GM04504 (cell line): ENCODE results near the gene DHDDS.

Experiments used
- DNase-seq: peaks from one replicate; pipeline ENCODE4 v3.0.0-alpha.2; 2012; ENCODE audit warnings: low read depth

DHDDS gene

GRCh38 chr1:26417111-26417759, 14.9 kb upstream of the DHDDS start:
- no peak for DNase-seq

GRCh38 chr1:26418865-26419349, 13.2 kb upstream of the DHDDS start:
- DNase-seq: no peak

- no peak for DNase-seq
Measured at GRCh38 chr1:26419494-26419893, 12.6 kb upstream of the DHDDS start.

- DNase-seq: no peak
Measured at GRCh38 chr1:26429721-26430120, 2.4 kb upstream of the DHDDS start.

- DNase-seq: no peak
Measured at GRCh38 chr1:26432793-26433192, 672 bp downstream of the DHDDS start.

- no peak for DNase-seq
Measured at GRCh38 chr1:26434161-26434752, 2.1 kb downstream of the DHDDS start.

GRCh38 chr1:26438041-26438440, 5.9 kb downstream of the DHDDS start:
- no peak for DNase-seq

GRCh38 chr1:26440259-26440658, 8.1 kb downstream of the DHDDS start:
- no peak for DNase-seq

GRCh38 chr1:26449868-26450267, 17.7 kb downstream of the DHDDS start:
- DNase-seq: no peak

- no peak for DNase-seq
Measured at GRCh38 chr1:26450908-26451307, 18.8 kb downstream of the DHDDS start.

- no peak for DNase-seq
Measured at GRCh38 chr1:26452459-26453183, 20.5 kb downstream of the DHDDS start.

- DNase-seq: no peak
Measured at GRCh38 chr1:26459148-26459547, 27.0 kb downstream of the DHDDS start.

- no peak for DNase-seq
Measured at GRCh38 chr1:26459573-26460031, 27.5 kb downstream of the DHDDS start.

- DNase-seq: no peak
Measured at GRCh38 chr1:26468911-26469310, 36.8 kb downstream of the DHDDS start.

GRCh38 chr1:26469558-26469957, 37.4 kb downstream of the DHDDS start:
- no peak for DNase-seq

GRCh38 chr1:26470878-26471497, 38.9 kb downstream of the DHDDS start:
- no peak for DNase-seq

- peak; percentile 40 for DNase-seq
Measured at GRCh38 chr1:26471498-26472319, 39.6 kb downstream of the DHDDS start.

GRCh38 chr1:26472320-26472900, 40.3 kb downstream of the DHDDS start, which contains the start of gene HMGN2:
TSS of gene HMGN2 (plus strand) at chr1:26472440. CDS start at chr1:26472613, 173 bp downstream.
- peak; percentile 72 for DNase-seq

GRCh38 chr1:26472901-26473845, 41.1 kb downstream of the DHDDS start:
- DNase-seq: peak; percentile 88

GRCh38 chr1:26474818-26475217, 42.7 kb downstream of the DHDDS start:
- DNase-seq: no peak
